MM.1S (cell line): Measurements from ENCODE around the gene ABHD16B.

Experiments used
- DNase-seq: peaks from one replicate; pipeline ENCODE4 v3.0.0-alpha.2; 2015
- H2AFZ ChIP-seq: fragments of 300-600 bp; sonication (generic); 2 replicates; pipeline ENCODE4 v1.6.0; 2016; ENCODE audit warnings: antibody characterized with exemption, low read length
- H3F3A ChIP-seq: fragments of 300-600 bp; sonication (generic); 2 replicates; pipeline ENCODE4 v1.6.1; 2016; ENCODE audit warnings: mild to moderate bottlenecking, antibody characterized with exemption, low read length, moderate library complexity, mixed read lengths; ENCODE audit not compliant: insufficient read depth
- H3K27ac ChIP-seq: fragments of 300-600 bp; sonication (generic); 2 replicates; pipeline ENCODE4 v1.5.1; 2016; ENCODE audit warnings: mild to moderate bottlenecking, low read length
- H3K27me3 ChIP-seq: fragments of 300-600 bp; sonication (generic); replicated peaks from 2 replicates; pipeline ENCODE4 v1.6.0; 2016; ENCODE audit warnings: low read length; ENCODE audit not compliant: insufficient read depth
- H3K36me3 ChIP-seq: fragments of 300-600 bp; sonication (generic); replicated peaks from 2 replicates; pipeline ENCODE4 v1.6.1; 2016; ENCODE audit warnings: mild to moderate bottlenecking, low read length, mixed read lengths; ENCODE audit not compliant: insufficient read depth
- H3K4me1 ChIP-seq: fragments of 300-600 bp; sonication (generic); 2 replicates; pipeline ENCODE4 v1.6.1; 2016; ENCODE audit warnings: low read length, mixed read lengths
- H3K4me2 ChIP-seq: fragments of 300-600 bp; sonication (generic); 2 replicates; pipeline ENCODE4 v1.6.0; 2016; ENCODE audit warnings: low read depth, low read length
- H3K4me3 ChIP-seq: fragments of 300-600 bp; sonication (generic); 2 replicates; pipeline ENCODE4 v1.5.1; 2016; ENCODE audit warnings: low read length, mixed read lengths
- H3K79me2 ChIP-seq: fragments of 300-600 bp; sonication (generic); 2 replicates; pipeline ENCODE4 v1.6.1; 2016; ENCODE audit warnings: mixed run types, low read length, mixed read lengths
- H3K9ac ChIP-seq: fragments of 300-600 bp; sonication (generic); 2 replicates; pipeline ENCODE4 v1.6.1; 2016; ENCODE audit warnings: low read length, mixed read lengths
- H3K9me2 ChIP-seq: fragments of 300-600 bp; sonication (generic); replicated peaks from 2 replicates; pipeline ENCODE4 v1.6.1; 2016; ENCODE audit warnings: mild to moderate bottlenecking, low read length, mixed read lengths; ENCODE audit not compliant: insufficient read depth
- H3K9me3 ChIP-seq: fragments of 300-600 bp; sonication (generic); replicated peaks from 2 replicates; pipeline ENCODE4 v1.6.1; 2016; ENCODE audit warnings: mild to moderate bottlenecking, low read length, mixed read lengths; ENCODE audit not compliant: insufficient read depth
- H4K20me1 ChIP-seq: fragments of 300-600 bp; sonication (generic); 2 replicates; pipeline ENCODE4 v1.6.1; 2016; ENCODE audit warnings: mild to moderate bottlenecking, low read length, moderate library complexity, mixed read lengths; ENCODE audit not compliant: insufficient read depth
- EZH2 ChIP-seq: fragments of 300-600 bp; sonication (generic); optimal IDR thresholded peaks from 2 replicates; pipeline ENCODE3; 2017; ENCODE audit warnings: low read depth, mild to moderate bottlenecking, antibody characterized with exemption, low read length, mixed read lengths
- EZH2phosphoT487 ChIP-seq: fragments of 300-600 bp; sonication (generic); IDR thresholded peaks from 2 replicates; pipeline ENCODE4 v1.6.1; 2018; ENCODE audit warnings: antibody characterized with exemption, low read length
- TF ChIP-seq, protein P1 (sequence below): fragments of 300-600 bp; sonication (generic); IDR thresholded peaks from 2 replicates; pipeline ENCODE4 v1.5.1; 2016; ENCODE audit warnings: antibody characterized with exemption, low read length, mixed read lengths

ABHD16B gene

DNA sequence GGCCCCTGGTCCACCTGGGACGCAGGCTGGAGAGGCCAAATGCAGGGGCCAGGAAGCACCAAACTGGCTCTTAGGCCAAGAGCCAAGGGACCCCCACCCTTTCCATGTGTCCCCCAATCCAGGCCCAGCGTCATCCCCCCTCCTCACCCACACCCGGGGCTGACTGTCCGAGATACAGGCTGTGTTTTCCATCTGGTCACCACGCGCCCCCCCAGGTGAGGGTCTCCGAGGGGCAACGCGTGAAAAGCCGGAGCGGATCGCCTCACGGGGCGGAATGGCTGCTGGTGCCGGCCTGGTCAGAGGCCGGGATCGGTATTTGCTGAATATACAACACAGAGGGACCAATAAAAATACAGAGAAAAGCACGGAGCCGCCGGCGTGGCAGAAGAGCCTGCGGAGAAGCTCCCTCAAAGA, 5.2 kb upstream of the ABHD16B start:
- TF ChIP-seq EZH2 (no peak), EZH2phosphoT487 (no peak)
- TF ChIP-seq, protein P1, sequence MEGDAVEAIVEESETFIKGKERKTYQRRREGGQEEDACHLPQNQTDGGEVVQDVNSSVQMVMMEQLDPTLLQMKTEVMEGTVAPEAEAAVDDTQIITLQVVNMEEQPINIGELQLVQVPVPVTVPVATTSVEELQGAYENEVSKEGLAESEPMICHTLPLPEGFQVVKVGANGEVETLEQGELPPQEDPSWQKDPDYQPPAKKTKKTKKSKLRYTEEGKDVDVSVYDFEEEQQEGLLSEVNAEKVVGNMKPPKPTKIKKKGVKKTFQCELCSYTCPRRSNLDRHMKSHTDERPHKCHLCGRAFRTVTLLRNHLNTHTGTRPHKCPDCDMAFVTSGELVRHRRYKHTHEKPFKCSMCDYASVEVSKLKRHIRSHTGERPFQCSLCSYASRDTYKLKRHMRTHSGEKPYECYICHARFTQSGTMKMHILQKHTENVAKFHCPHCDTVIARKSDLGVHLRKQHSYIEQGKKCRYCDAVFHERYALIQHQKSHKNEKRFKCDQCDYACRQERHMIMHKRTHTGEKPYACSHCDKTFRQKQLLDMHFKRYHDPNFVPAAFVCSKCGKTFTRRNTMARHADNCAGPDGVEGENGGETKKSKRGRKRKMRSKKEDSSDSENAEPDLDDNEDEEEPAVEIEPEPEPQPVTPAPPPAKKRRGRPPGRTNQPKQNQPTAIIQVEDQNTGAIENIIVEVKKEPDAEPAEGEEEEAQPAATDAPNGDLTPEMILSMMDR, result no peak
- no peak overlapping the region for H3K4me3 ChIP-seq
- H3K4me2 ChIP-seq, result no peak overlapping the region
- H3K4me1 ChIP-seq, result peaks cover 16% of the 10 kb centered on the region
- no peaks in the 10 kb centered on the region for H3K9me3 ChIP-seq
- no peaks in the 10 kb centered on the region for H3K36me3 ChIP-seq
- 0 out of 2 replicates have a peak, but pooled peaks cover 3% of the 10 kb centered on the region for H3F3A ChIP-seq
- H3K27me3 ChIP-seq, result peaks cover 14% of the 10 kb centered on the region
- no peak overlapping the region for H3K27ac ChIP-seq
- H3K79me2 ChIP-seq, result no peaks in the 10 kb centered on the region
- DNase-seq, result no peak
- H3K9me2 ChIP-seq, result no peaks in the 10 kb centered on the region
- no peak overlapping the region for H2AFZ ChIP-seq
- no peak overlapping the region for H3K9ac ChIP-seq
- H4K20me1 ChIP-seq, result no peaks in the 10 kb centered on the region

- peaks cover 13% of the 10 kb centered on the region for H3K4me1 ChIP-seq
- H3K4me2 ChIP-seq, result no peak overlapping the region
- no peaks in the 10 kb centered on the region for H4K20me1 ChIP-seq
- no peak overlapping the region for H2AFZ ChIP-seq
- H3F3A ChIP-seq, result no peaks in the 10 kb centered on the region
- no peak overlapping the region for H3K27ac ChIP-seq
- no peak for DNase-seq
- peaks cover 14% of the 10 kb centered on the region for H3K27me3 ChIP-seq
- no peak overlapping the region for H3K4me3 ChIP-seq
- no peak overlapping the region for H3K9ac ChIP-seq
- H3K36me3 ChIP-seq, result no peaks in the 10 kb centered on the region
- H3K9me3 ChIP-seq, result no peaks in the 10 kb centered on the region
- no peaks in the 10 kb centered on the region for H3K9me2 ChIP-seq
- no peak for TF ChIP-seq EZH2
- TF ChIP-seq, protein P1, result no peak
- no peak for TF ChIP-seq EZH2phosphoT487
- H3K79me2 ChIP-seq, result no peaks in the 10 kb centered on the region; the same call in 1 of the 2 replicates
Measured at GRCh38 chr20:63857764-63858392, 3.4 kb upstream of the ABHD16B start.

- Histone ChIP-seq H3K36me3 (no peaks in the 10 kb centered on the region), H3K9me3 (no peaks in the 10 kb centered on the region), H4K20me1 (no peaks in the 10 kb centered on the region), H3K4me3 (no peak overlapping the region), H3K27ac (no peak overlapping the region), H3K4me2 (no peak overlapping the region), H3K27me3 (peaks cover 14% of the 10 kb centered on the region), H3K4me1 (peaks cover 15% of the 10 kb centered on the region), H3K9ac (no peak overlapping the region), H2AFZ (no peak overlapping the region), H3F3A (peaks cover 4% of the 10 kb centered on the region; the same call in 1 of the 2 replicates), H3K79me2 (peaks cover 6% of the 10 kb centered on the region; the same call in 1 of the 2 replicates), H3K9me2 (no peaks in the 10 kb centered on the region)
- no peak for DNase-seq
- TF ChIP-seq, protein P1, result no peak
- TF ChIP-seq EZH2phosphoT487, result no peak
- TF ChIP-seq EZH2, result no peak
Measured at GRCh38 chr20:63858393-63859165, 2.7 kb upstream of the ABHD16B start.
